ENCODE results near the gene HRH1.

GRCh38 chr3:11195721-11196332 lies 41.5 kb downstream of the HRH1 start:
- no peak for TF ChIP-seq POLR2A (IDR thresholded peaks at IDR 0.05)
- TF ChIP-seq CTCF (IDR thresholded peaks at IDR 0.05), result no peak
